Esophagus muscularis mucosa (tissue), 4 donors: ENCODE data around the gene THADA. TPM values are rescaled to one million over a fixed set of nuclear protein-coding genes. Genes with fewer than 3 reads are reported as not detected.

Experiments
- DNase-seq: peaks from one replicate; pipeline ENCODE4 v3.0.0-alpha.2; 2017; ENCODE audit errors: extremely low spot score
- H3K27ac ChIP-seq, 4 donors: fragments of 200-600 bp; sonication (generic); replicated peaks in 1 of 4; 1 replicate in 3 of 4; 2 replicates in 1 of 4; pipeline ENCODE4 v1.5.1; 2016 to 2019; ENCODE audit warnings: mild to moderate bottlenecking in 1 of 4
- H3K27me3 ChIP-seq, 4 donors: fragments of 200-600 bp; sonication (generic); one replicate each; pipeline versions ENCODE4 v1.5.1 to v1.6.0; 2016 to 2019
- H3K36me3 ChIP-seq, 4 donors: fragments of 200-600 bp; sonication (generic); one replicate each; pipeline ENCODE4 v1.5.1; 2016 to 2019
- H3K4me1 ChIP-seq, 4 donors: fragments of 200-600 bp; sonication (generic); one replicate each; pipeline ENCODE4 v1.5.1; 2016 to 2019
- H3K4me3 ChIP-seq, 4 donors: fragments of 200-600 bp; sonication (generic); 1 replicate in 2 of 4; 2 replicates in 2 of 4; pipeline ENCODE4 v1.5.1; 2016 to 2019; ENCODE audit warnings: mild to moderate bottlenecking in 4 of 4, moderate library complexity in 1 of 4
- H3K9me3 ChIP-seq, 4 donors: fragments of 200-600 bp; sonication (generic); 1 replicate in 3 of 4; 2 replicates in 1 of 4; pipeline ENCODE4 v1.5.1; 2016 to 2019
- CTCF ChIP-seq, 3 experiments: fragments of 200-600 bp in 2 of 3; fragments of 450-650 bp in 1 of 3; sonication (generic) in 2 of 3; IDR thresholded peaks; one replicate each; pipeline ENCODE4 v1.5.1; 2017 to 2019; ENCODE audit warnings: antibody characterized with exemption in 3 of 3, mild to moderate bottlenecking in 2 of 3, moderate library complexity in 1 of 3
- EP300 ChIP-seq: sonication (generic); formaldehyde crosslinking; IDR thresholded peaks from one replicate; pipeline ENCODE4 v1.6.1; 2017; ENCODE audit warnings: antibody characterized with exemption
- POLR2A ChIP-seq: fragments of 450-650 bp; IDR thresholded peaks from one replicate; pipeline ENCODE4 v1.6.1; 2017; ENCODE audit warnings: antibody characterized with exemption, moderate library complexity, mild to moderate bottlenecking, low read depth
- POLR2AphosphoS5 ChIP-seq, 2 donors: sonication (generic); formaldehyde crosslinking; IDR thresholded peaks; one replicate each; pipeline ENCODE4 v1.6.1; 2017; ENCODE audit warnings: antibody characterized with exemption in 2 of 2
- WGBS: methylation state at CpG from one replicate; pipeline ENCODE4 v1.1.5; 2018; 5-methylcytosine and 5-hydroxymethylcytosine counted together
- intact Hi-C: fragments of 100-400 bp; cut with DNase I; formaldehyde crosslinking; loops from one replicate; pipeline ENCODE4 v1.15.1; 2023
- total RNA-seq, 4 donors: library from RNA; depleted of rRNA; stranded (reverse); fragments of >200 nt; gene quantifications; one replicate each; pipeline versions ENCODE4 v1.1.0 to v1.2.1, GENCODE V29; 2016

The THADA gene
- total RNA-seq, 4 donors from 2014 or later: 17.2 to 28.7 (median 21.3) TPM

- WGBS: 92% methylated on average over 4 of the region's 4 CpGs
- TF ChIP-seq POLR2AphosphoS5 (IDR thresholded peaks at IDR 0.05) (no peak), CTCF (IDR thresholded peaks at IDR 0.05) (no peak), EP300 (no peak), POLR2A (no peak)
- intact Hi-C loops: no loop called here
- Histone ChIP-seq H3K27me3 (no peaks in the 10 kb centered on the region), H3K27ac (no peak overlapping the region), H3K9me3 (no peaks in the 10 kb centered on the region), H3K4me1 (peaks cover 0 to 3% (median 0%) of the 10 kb centered on the region in 4 donors), H3K4me3 (no peak overlapping the region), H3K36me3 (peaks cover 0 to 4% (median 0%) of the 10 kb centered on the region in 4 donors)
- no peak for DNase-seq
Measured at GRCh38 chr2:43443282-43443681, 152.6 kb downstream of the THADA start.

- WGBS: 63% methylated on average over 1 of the region's 1 CpG
- H3K9me3 ChIP-seq: no peaks in the 10 kb centered on the region
- no peaks in the 10 kb centered on the region for H3K27me3 ChIP-seq
- DNase-seq: no peak
- H3K36me3 ChIP-seq: peaks cover 0 to 1% (median 0%) of the 10 kb centered on the region in 4 donors
- no peak overlapping the region for H3K27ac ChIP-seq
- intact Hi-C loops: no loop called here
- H3K4me1 ChIP-seq: peaks cover 0 to 3% (median 0%) of the 10 kb centered on the region in 4 donors
- H3K4me3 ChIP-seq: no peak overlapping the region
- no peak for TF ChIP-seq EP300
- TF ChIP-seq POLR2AphosphoS5 (IDR thresholded peaks at IDR 0.05): no peak
Measured at GRCh38 chr2:43441195-43441594, 154.6 kb downstream of the THADA start.

- TF ChIP-seq POLR2AphosphoS5 (IDR thresholded peaks at IDR 0.05) (no peak), CTCF (IDR thresholded peaks at IDR 0.05) (no peak), EP300 (no peak), POLR2A (no peak)
- H3K4me1 ChIP-seq: peaks cover 0 to 5% (median 0%) of the 10 kb centered on the region in 4 donors
- peaks cover 0 to 2% (median 0%) of the 10 kb centered on the region in 4 donors for H3K36me3 ChIP-seq
- 85% methylated on average over 7 of the region's 7 CpGs for WGBS
- H3K4me3 ChIP-seq: no peak overlapping the region
- no peaks in the 10 kb centered on the region for H3K9me3 ChIP-seq
- H3K27me3 ChIP-seq: no peaks in the 10 kb centered on the region
- H3K27ac ChIP-seq: no peak overlapping the region
- no peak for DNase-seq
- intact Hi-C loops: no loop called here
Measured at GRCh38 chr2:43438858-43439655, 156.8 kb downstream of the THADA start.

GRCh38 chr2:43438342-43438741 lies 157.5 kb downstream of the THADA start:
- H3K4me1 ChIP-seq: peaks cover 0 to 5% (median 0%) of the 10 kb centered on the region in 4 donors
- H3K27ac ChIP-seq: no peak overlapping the region
- no peak for DNase-seq
- H3K27me3 ChIP-seq: no peaks in the 10 kb centered on the region
- H3K36me3 ChIP-seq: peaks cover 0 to 2% (median 0%) of the 10 kb centered on the region in 4 donors
- intact Hi-C loops: no loop called here
- WGBS: 97% methylated on average over 3 of the region's 3 CpGs
- TF ChIP-seq POLR2A: no peak
- no peak for TF ChIP-seq POLR2AphosphoS5 (IDR thresholded peaks at IDR 0.05)
- TF ChIP-seq EP300: no peak
- TF ChIP-seq CTCF (IDR thresholded peaks at IDR 0.05): no peak
- no peak overlapping the region for H3K4me3 ChIP-seq
- H3K9me3 ChIP-seq: no peaks in the 10 kb centered on the region

GRCh38 chr2:43437363-43437762 lies 158.5 kb downstream of the THADA start:
- Histone ChIP-seq H3K4me1 (peaks cover 0 to 5% (median 0%) of the 10 kb centered on the region in 4 donors), H3K27ac (no peak overlapping the region), H3K9me3 (no peaks in the 10 kb centered on the region), H3K4me3 (no peak overlapping the region), H3K27me3 (no peaks in the 10 kb centered on the region), H3K36me3 (peaks cover 0 to 2% (median 0%) of the 10 kb centered on the region in 4 donors)
- intact Hi-C loops: no loop called here
- DNase-seq: no peak
- WGBS: 88% methylated on average over 2 of the region's 2 CpGs
- TF ChIP-seq POLR2AphosphoS5 (IDR thresholded peaks at IDR 0.05) (no peak), EP300 (no peak), CTCF (IDR thresholded peaks at IDR 0.05) (no peak), POLR2A (no peak)
